GM19324 (cell line): ENCODE data around the gene TSC22D1.
"Not testable (repeated sequence)": the region's sequence is repeated elsewhere in the genome, so short reads cannot be mapped to it uniquely, and the experiment has no call there.

Experiments used
- ATAC-seq: cut with Tn5 transposase; IDR thresholded peaks from one replicate; pipeline ENCODE4 v1.9.1; 2021; ENCODE audit warnings: mild to moderate bottlenecking, moderate library complexity; ENCODE audit not compliant: unreplicated experiment, low FRiP score

TSC22D1 gene

GRCh38 chr13:44575741-44576350 is at the start of gene TSC22D1:
TSC22D1 (minus strand) TSS chr13:44576330; CDS start chr13:44576074, 256 bp downstream.
- ATAC-seq: no peak

- ATAC-seq: no peak
These were observed 46.6 kb upstream of the TSC22D1 start for GRCh38 chr13:44622708-44623107.

GRCh38 chr13:44622261-44622660 is 46.1 kb upstream of the TSC22D1 start:
- no peak for ATAC-seq

GRCh38 chr13:44620057-44620456 is 43.9 kb upstream of the TSC22D1 start:
- no peak for ATAC-seq

GRCh38 chr13:44619651-44620050 is 43.5 kb upstream of the TSC22D1 start:
- ATAC-seq: no peak

- ATAC-seq: no peak
These were observed 42.2 kb upstream of the TSC22D1 start for GRCh38 chr13:44618326-44618725.

- no peak for ATAC-seq
These were observed 41.5 kb upstream of the TSC22D1 start for GRCh38 chr13:44617648-44618047.

GRCh38 chr13:44609137-44609536 is 33.0 kb upstream of the TSC22D1 start:
- ATAC-seq: no peak

- ATAC-seq: no peak
These were observed 29.6 kb upstream of the TSC22D1 start for GRCh38 chr13:44605721-44606120.

GRCh38 chr13:44605275-44605674 is 29.1 kb upstream of the TSC22D1 start:
- ATAC-seq: no peak

- no peak for ATAC-seq
These were observed 25.5 kb upstream of the TSC22D1 start for GRCh38 chr13:44601586-44601985.

GRCh38 chr13:44593861-44594592 is 17.9 kb upstream of the TSC22D1 start:
- not testable (repeated sequence) for ATAC-seq

- ATAC-seq: no peak
These were observed 16.2 kb upstream of the TSC22D1 start for GRCh38 chr13:44592216-44592847.

GRCh38 chr13:44591316-44591715 is 15.2 kb upstream of the TSC22D1 start:
- no peak for ATAC-seq

- ATAC-seq: no peak
These were observed 7.0 kb upstream of the TSC22D1 start for GRCh38 chr13:44583137-44583536.

- no peak for ATAC-seq
These were observed 1.9 kb upstream of the TSC22D1 start for GRCh38 chr13:44578067-44578400.

- peak; percentile 76 for ATAC-seq
These were observed 1.3 kb upstream of the TSC22D1 start for GRCh38 chr13:44577236-44578066.

- ATAC-seq: peak; percentile 23
These were observed 463 bp upstream of the TSC22D1 start for GRCh38 chr13:44576351-44577235.

- no peak for ATAC-seq
These were observed 1.1 kb downstream of the TSC22D1 start for GRCh38 chr13:44575035-44575434.

- no peak for ATAC-seq
These were observed 1.7 kb downstream of the TSC22D1 start for GRCh38 chr13:44574466-44574855.
